ENCODE data around the gene SF1.

DNA sequence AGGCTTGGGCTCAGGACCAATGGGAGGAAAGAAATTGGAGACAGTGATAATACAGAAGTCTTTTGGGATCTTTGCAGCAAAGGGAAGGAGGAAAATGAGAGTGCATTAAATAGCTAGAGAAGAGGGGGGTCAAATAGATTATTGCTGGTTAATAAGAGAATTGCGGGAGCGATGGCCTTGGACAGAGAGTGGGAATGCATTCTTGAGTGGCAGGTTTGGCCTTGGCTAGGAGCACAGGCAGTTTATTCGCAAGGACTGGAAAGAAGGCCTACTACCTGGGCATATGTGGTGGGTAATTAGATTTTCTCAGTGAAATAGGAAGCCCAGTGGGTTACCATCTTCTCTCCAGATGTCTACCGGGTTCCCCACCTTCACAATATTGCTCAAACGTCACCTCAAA, 35.5 kb upstream of the SF1 start:
- TF ChIP-seq, protein P1, sequence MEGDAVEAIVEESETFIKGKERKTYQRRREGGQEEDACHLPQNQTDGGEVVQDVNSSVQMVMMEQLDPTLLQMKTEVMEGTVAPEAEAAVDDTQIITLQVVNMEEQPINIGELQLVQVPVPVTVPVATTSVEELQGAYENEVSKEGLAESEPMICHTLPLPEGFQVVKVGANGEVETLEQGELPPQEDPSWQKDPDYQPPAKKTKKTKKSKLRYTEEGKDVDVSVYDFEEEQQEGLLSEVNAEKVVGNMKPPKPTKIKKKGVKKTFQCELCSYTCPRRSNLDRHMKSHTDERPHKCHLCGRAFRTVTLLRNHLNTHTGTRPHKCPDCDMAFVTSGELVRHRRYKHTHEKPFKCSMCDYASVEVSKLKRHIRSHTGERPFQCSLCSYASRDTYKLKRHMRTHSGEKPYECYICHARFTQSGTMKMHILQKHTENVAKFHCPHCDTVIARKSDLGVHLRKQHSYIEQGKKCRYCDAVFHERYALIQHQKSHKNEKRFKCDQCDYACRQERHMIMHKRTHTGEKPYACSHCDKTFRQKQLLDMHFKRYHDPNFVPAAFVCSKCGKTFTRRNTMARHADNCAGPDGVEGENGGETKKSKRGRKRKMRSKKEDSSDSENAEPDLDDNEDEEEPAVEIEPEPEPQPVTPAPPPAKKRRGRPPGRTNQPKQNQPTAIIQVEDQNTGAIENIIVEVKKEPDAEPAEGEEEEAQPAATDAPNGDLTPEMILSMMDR (conservative IDR thresholded peaks at IDR 0.05; ENCODE audit: low read length): no peak
- no peak for TF ChIP-seq EZH2phosphoT487 (IDR thresholded peaks at IDR 0.05; ENCODE audit: borderline replicate concordance)
